ENCODE measurements around the gene HSH2D.
A peak's percentile ranks its signal among the peaks of the same experiment; 100 is the strongest.
"Not testable (repeated sequence)": the region's sequence is repeated elsewhere in the genome, so short reads cannot be mapped to it uniquely, and the experiment has no call there.

The HSH2D gene

GRCh38 chr19:16143399-16144215 lies at the start of gene HSH2D:
TSS of gene HSH2D (plus strand) at chr19:16143685. CDS start at chr19:16148751, 5,066 bp downstream.
- peak; percentile 75 for DNase-seq (ENCODE audit: low read depth, low spot score)

GRCh38 chr19:16094360-16095070 lies 49.0 kb upstream of the HSH2D start:
- no peak for DNase-seq (ENCODE audit: low read depth, low spot score)

- DNase-seq (ENCODE audit: low read depth, low spot score) = no peak
Observed at GRCh38 chr19:16095071-16095571, 48.4 kb upstream of the HSH2D start.

GRCh38 chr19:16096280-16096855 lies 47.1 kb upstream of the HSH2D start:
- DNase-seq (ENCODE audit: low read depth, low spot score) = no peak

GRCh38 chr19:16098416-16098768 lies 45.1 kb upstream of the HSH2D start:
- no peak for DNase-seq (ENCODE audit: low read depth, low spot score)

GRCh38 chr19:16098821-16099220 lies 44.7 kb upstream of the HSH2D start:
- DNase-seq (ENCODE audit: low read depth, low spot score) = no peak

- DNase-seq (ENCODE audit: low read depth, low spot score) = not testable (repeated sequence)
Observed at GRCh38 chr19:16099314-16099965, 44.0 kb upstream of the HSH2D start.

- DNase-seq (ENCODE audit: low read depth, low spot score) = no peak
Observed at GRCh38 chr19:16100524-16100923, 43.0 kb upstream of the HSH2D start.

GRCh38 chr19:16104722-16105121 lies 38.8 kb upstream of the HSH2D start:
- no peak for DNase-seq (ENCODE audit: low read depth, low spot score)

GRCh38 chr19:16106121-16106520 lies 37.4 kb upstream of the HSH2D start:
- no peak for DNase-seq (ENCODE audit: low read depth, low spot score)

GRCh38 chr19:16111160-16111908 lies 32.2 kb upstream of the HSH2D start, which contains the start of gene RAB8A:
TSS of gene RAB8A (plus strand) at chr19:16111889. CDS start at chr19:16111902, 13 bp downstream.
- peak; percentile 79 for DNase-seq (ENCODE audit: low read depth, low spot score)

- no peak for DNase-seq (ENCODE audit: low read depth, low spot score)
Observed at GRCh38 chr19:16111909-16112752, 31.4 kb upstream of the HSH2D start.

- no peak for DNase-seq (ENCODE audit: low read depth, low spot score)
Observed at GRCh38 chr19:16112778-16113177, 30.7 kb upstream of the HSH2D start.

GRCh38 chr19:16113727-16114126 lies 29.8 kb upstream of the HSH2D start:
- DNase-seq (ENCODE audit: low read depth, low spot score) = no peak

- DNase-seq (ENCODE audit: low read depth, low spot score) = no peak
Observed at GRCh38 chr19:16115301-16116039, 28.0 kb upstream of the HSH2D start.

- no peak for DNase-seq (ENCODE audit: low read depth, low spot score)
Observed at GRCh38 chr19:16116067-16116466, 27.4 kb upstream of the HSH2D start.

GRCh38 chr19:16117594-16118033 lies 25.9 kb upstream of the HSH2D start:
- no peak for DNase-seq (ENCODE audit: low read depth, low spot score)

- DNase-seq (ENCODE audit: low read depth, low spot score) = no peak
Observed at GRCh38 chr19:16118489-16119033, 24.9 kb upstream of the HSH2D start.
